Stimulated activated CD8-positive, alpha-beta memory T cell treated with anti-CD3 and anti-CD28 coated beads, Interleukin-12 subunit alpha, Interleukin-12 subunit beta, amount 100 ng/mL, for 24 hours (primary cell): ENCODE data around the gene BRICD5.

Experiments used
- DNase-seq: peaks from one replicate; pipeline ENCODE4 v3.0.0-alpha.2; 2020; ENCODE audit errors: extremely low read depth

Gene BRICD5

GRCh38 chr16:2180962-2181923, 29.4 kb downstream of the BRICD5 start:
- DNase-seq, result no peak

- DNase-seq, result no peak
Observed at GRCh38 chr16:2180461-2180860, 30.2 kb downstream of the BRICD5 start.

- DNase-seq, result no peak
Observed at GRCh38 chr16:2179576-2179975, 31.1 kb downstream of the BRICD5 start.

- DNase-seq, result no peak
Observed at GRCh38 chr16:2179107-2179501, 31.6 kb downstream of the BRICD5 start.

GRCh38 chr16:2178321-2179106, 32.1 kb downstream of the BRICD5 start:
- DNase-seq, result no peak

- no peak for DNase-seq
Observed at GRCh38 chr16:2177561-2177960, 33.1 kb downstream of the BRICD5 start.

- no peak for DNase-seq
Observed at GRCh38 chr16:2177101-2177500, 33.6 kb downstream of the BRICD5 start.

- no peak for DNase-seq
Observed at GRCh38 chr16:2176047-2176446, 34.6 kb downstream of the BRICD5 start.

GRCh38 chr16:2175454-2175853, 35.2 kb downstream of the BRICD5 start:
- no peak for DNase-seq

- no peak for DNase-seq
Observed at GRCh38 chr16:2174396-2175131, 36.1 kb downstream of the BRICD5 start.

- DNase-seq, result no peak
Observed at GRCh38 chr16:2173916-2174315, 36.7 kb downstream of the BRICD5 start.

- no peak for DNase-seq
Observed at GRCh38 chr16:2173366-2173765, 37.3 kb downstream of the BRICD5 start.

- DNase-seq, result no peak
Observed at GRCh38 chr16:2172688-2173335, 37.9 kb downstream of the BRICD5 start.

GRCh38 chr16:2171601-2172178, 39.0 kb downstream of the BRICD5 start:
- no peak for DNase-seq

GRCh38 chr16:2170587-2171435, 39.9 kb downstream of the BRICD5 start:
- no peak for DNase-seq

GRCh38 chr16:2170080-2170479, 40.6 kb downstream of the BRICD5 start:
- no peak for DNase-seq

GRCh38 chr16:2167068-2167638, 43.5 kb downstream of the BRICD5 start:
- no peak for DNase-seq

- DNase-seq, result no peak
Observed at GRCh38 chr16:2166263-2167067, 44.2 kb downstream of the BRICD5 start.

GRCh38 chr16:2165861-2166260, 44.8 kb downstream of the BRICD5 start:
- DNase-seq, result no peak
